ENCODE data around the gene TNFRSF17. TPM values are rescaled to one million over a fixed set of nuclear protein-coding genes. Genes with fewer than 3 reads are reported as not detected.

Gene TNFRSF17
- total and polyA plus RNA-seq, 2 of the 13 experiments (the other 11 are each of a cell fraction or from before 2014, with no cell fraction given), result not detected

GRCh38 chr16:11972128-11972527 is 7.1 kb downstream of the TNFRSF17 start (continued):
- TF ChIP-seq LCORL (IDR thresholded peaks at IDR 0.05), result no peak
- 0 out of 2 replicates have a peak, but pooled peaks have one; percentile 34 for TF ChIP-seq LCORL (CRISPR knock-in tag; IDR thresholded peaks at IDR 0.05)
- TF ChIP-seq ZNF567 (CRISPR knock-in tag; IDR thresholded peaks at IDR 0.05; ENCODE audit: borderline replicate concordance), result no peak
- TF ChIP-seq RXRB (CRISPR knock-in tag; IDR thresholded peaks at IDR 0.05; ENCODE audit: borderline replicate concordance), result peak; percentile 23; the same call in 1 of the 2 replicates
- no peak for TF ChIP-seq EED (CRISPR knock-in tag; IDR thresholded peaks at IDR 0.05)
- TF ChIP-seq ZNF878 (CRISPR knock-in tag; IDR thresholded peaks at IDR 0.05), result no peak
- TF ChIP-seq SP5 (CRISPR knock-in tag; IDR thresholded peaks at IDR 0.05; ENCODE audit: borderline replicate concordance, low read depth), result no peak
- no peak for TF ChIP-seq MXI1 (IDR thresholded peaks at IDR 0.05; ENCODE audit: borderline replicate concordance, low read depth, low read length)
- TF ChIP-seq, protein P1, sequence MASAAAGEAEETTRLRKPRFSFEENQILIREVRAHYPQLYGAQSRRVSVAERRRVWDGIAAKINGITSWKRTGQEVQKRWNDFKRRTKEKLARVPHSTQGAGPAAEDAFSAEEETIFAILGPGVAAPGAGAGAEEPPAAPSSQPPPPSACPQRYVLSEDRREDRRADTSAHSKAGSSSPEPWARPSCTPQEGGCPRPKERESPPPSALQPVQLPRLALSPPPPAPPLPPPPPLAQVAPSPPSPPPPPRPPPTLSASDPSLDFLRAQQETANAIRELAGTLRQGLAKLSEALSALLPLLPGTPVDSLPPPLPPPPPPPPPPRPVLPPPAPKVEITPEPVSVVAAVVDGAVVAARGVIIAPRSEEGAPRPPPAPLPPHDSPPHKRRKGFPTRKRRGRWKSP (CRISPR knock-in tag; IDR thresholded peaks at IDR 0.05), result no peak
- no peak for TF ChIP-seq ZSCAN22 (CRISPR knock-in tag; IDR thresholded peaks at IDR 0.05)
- TF ChIP-seq BRCA1 (CRISPR knock-in tag; IDR thresholded peaks at IDR 0.05), result no peak
- TF ChIP-seq RBAK (CRISPR knock-in tag; IDR thresholded peaks at IDR 0.05), result no peak
- TF ChIP-seq, protein P2, sequence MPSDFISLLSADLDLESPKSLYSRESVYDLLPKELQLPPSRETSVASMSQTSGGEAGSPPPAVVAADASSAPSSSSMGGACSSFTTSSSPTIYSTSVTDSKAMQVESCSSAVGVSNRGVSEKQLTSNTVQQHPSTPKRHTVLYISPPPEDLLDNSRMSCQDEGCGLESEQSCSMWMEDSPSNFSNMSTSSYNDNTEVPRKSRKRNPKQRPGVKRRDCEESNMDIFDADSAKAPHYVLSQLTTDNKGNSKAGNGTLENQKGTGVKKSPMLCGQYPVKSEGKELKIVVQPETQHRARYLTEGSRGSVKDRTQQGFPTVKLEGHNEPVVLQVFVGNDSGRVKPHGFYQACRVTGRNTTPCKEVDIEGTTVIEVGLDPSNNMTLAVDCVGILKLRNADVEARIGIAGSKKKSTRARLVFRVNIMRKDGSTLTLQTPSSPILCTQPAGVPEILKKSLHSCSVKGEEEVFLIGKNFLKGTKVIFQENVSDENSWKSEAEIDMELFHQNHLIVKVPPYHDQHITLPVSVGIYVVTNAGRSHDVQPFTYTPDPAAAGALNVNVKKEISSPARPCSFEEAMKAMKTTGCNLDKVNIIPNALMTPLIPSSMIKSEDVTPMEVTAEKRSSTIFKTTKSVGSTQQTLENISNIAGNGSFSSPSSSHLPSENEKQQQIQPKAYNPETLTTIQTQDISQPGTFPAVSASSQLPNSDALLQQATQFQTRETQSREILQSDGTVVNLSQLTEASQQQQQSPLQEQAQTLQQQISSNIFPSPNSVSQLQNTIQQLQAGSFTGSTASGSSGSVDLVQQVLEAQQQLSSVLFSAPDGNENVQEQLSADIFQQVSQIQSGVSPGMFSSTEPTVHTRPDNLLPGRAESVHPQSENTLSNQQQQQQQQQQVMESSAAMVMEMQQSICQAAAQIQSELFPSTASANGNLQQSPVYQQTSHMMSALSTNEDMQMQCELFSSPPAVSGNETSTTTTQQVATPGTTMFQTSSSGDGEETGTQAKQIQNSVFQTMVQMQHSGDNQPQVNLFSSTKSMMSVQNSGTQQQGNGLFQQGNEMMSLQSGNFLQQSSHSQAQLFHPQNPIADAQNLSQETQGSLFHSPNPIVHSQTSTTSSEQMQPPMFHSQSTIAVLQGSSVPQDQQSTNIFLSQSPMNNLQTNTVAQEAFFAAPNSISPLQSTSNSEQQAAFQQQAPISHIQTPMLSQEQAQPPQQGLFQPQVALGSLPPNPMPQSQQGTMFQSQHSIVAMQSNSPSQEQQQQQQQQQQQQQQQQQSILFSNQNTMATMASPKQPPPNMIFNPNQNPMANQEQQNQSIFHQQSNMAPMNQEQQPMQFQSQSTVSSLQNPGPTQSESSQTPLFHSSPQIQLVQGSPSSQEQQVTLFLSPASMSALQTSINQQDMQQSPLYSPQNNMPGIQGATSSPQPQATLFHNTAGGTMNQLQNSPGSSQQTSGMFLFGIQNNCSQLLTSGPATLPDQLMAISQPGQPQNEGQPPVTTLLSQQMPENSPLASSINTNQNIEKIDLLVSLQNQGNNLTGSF (CRISPR knock-in tag; IDR thresholded peaks at IDR 0.05), result no peak
- TF ChIP-seq, protein P3, sequence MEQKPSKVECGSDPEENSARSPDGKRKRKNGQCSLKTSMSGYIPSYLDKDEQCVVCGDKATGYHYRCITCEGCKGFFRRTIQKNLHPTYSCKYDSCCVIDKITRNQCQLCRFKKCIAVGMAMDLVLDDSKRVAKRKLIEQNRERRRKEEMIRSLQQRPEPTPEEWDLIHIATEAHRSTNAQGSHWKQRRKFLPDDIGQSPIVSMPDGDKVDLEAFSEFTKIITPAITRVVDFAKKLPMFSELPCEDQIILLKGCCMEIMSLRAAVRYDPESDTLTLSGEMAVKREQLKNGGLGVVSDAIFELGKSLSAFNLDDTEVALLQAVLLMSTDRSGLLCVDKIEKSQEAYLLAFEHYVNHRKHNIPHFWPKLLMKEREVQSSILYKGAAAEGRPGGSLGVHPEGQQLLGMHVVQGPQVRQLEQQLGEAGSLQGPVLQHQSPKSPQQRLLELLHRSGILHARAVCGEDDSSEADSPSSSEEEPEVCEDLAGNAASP (CRISPR knock-in tag; IDR thresholded peaks at IDR 0.05; ENCODE audit: borderline replicate concordance), result no peak
- TF ChIP-seq JDP2 (CRISPR knock-in tag; IDR thresholded peaks at IDR 0.05; ENCODE audit: borderline replicate concordance), result no peak
- no peak for TF ChIP-seq MTA3 (CRISPR knock-in tag; IDR thresholded peaks at IDR 0.05)
- TF ChIP-seq, protein P4, sequence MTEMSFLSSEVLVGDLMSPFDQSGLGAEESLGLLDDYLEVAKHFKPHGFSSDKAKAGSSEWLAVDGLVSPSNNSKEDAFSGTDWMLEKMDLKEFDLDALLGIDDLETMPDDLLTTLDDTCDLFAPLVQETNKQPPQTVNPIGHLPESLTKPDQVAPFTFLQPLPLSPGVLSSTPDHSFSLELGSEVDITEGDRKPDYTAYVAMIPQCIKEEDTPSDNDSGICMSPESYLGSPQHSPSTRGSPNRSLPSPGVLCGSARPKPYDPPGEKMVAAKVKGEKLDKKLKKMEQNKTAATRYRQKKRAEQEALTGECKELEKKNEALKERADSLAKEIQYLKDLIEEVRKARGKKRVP (CRISPR knock-in tag; IDR thresholded peaks at IDR 0.05), result no peak
- no peak for TF ChIP-seq EZH2 (conservative IDR thresholded peaks at IDR 0.05; ENCODE audit: low read depth, low read length)
- no peak for TF ChIP-seq TEAD2 (CRISPR knock-in tag; IDR thresholded peaks at IDR 0.05)
- TF ChIP-seq NONO (IDR thresholded peaks at IDR 0.05), result no peak
- no peak for TF ChIP-seq NONO (CRISPR knock-in tag; conservative IDR thresholded peaks at IDR 0.05)
- no peak for TF ChIP-seq MED13 (CRISPR knock-in tag; IDR thresholded peaks at IDR 0.05)
- TF ChIP-seq SNAPC2 (CRISPR knock-in tag; IDR thresholded peaks at IDR 0.05), result no peak
- TF ChIP-seq ZBTB20 (CRISPR knock-in tag; IDR thresholded peaks at IDR 0.05; ENCODE audit: borderline replicate concordance, low read depth), result no peak; the same call in 1 of the 2 replicates
- peak; percentile 49; the same call in 1 of the 2 replicates for TF ChIP-seq PITX1 (CRISPR knock-in tag; IDR thresholded peaks at IDR 0.05)

All from HepG2 (cell line).